WTC11 (cell line): ENCODE data around the gene CPXM2. TPM values are rescaled to one million over a fixed set of nuclear protein-coding genes. Genes with fewer than 3 reads are reported as not detected.

Experiments
- ATAC-seq: fragments of 200-7000 bp; cut with Tn5 transposase; 2 replicates; pipeline ENCODE4 v1.10.0; 2021; ENCODE audit warnings: mild to moderate bottlenecking, moderate library complexity
- CTCF ChIA-PET: fragments of 300-600 bp; sonication (Branson Sonifier 250); formaldehyde crosslinking; loops from one replicate; lab custom pipeline; 2021; ENCODE audit warnings: antibody characterized with exemption; lab: Charles Lee
- POLR2A ChIA-PET: fragments of 350-600 bp; sonication (Branson Sonifier 250); formaldehyde crosslinking; loops from one replicate; lab custom pipeline; 2021; ENCODE audit warnings: antibody characterized with exemption; lab: Charles Lee
- DNase-seq: peaks from one replicate; pipeline ENCODE4 v3.0.0; 2021; ENCODE audit warnings: low spot score
- H3K27ac Mint-ChIP-seq: 2 replicates; pipeline ENCODE4 v1.8.0; 2021; ENCODE audit warnings: mixed read lengths
- H3K27me3 Mint-ChIP-seq: 2 replicates; pipeline ENCODE4 v1.8.0; 2021; ENCODE audit warnings: low read depth, mild to moderate bottlenecking, moderate library complexity, mixed read lengths
- H3K36me3 Mint-ChIP-seq: 2 replicates; pipeline ENCODE4 v1.8.0; 2021; ENCODE audit warnings: mixed read lengths
- H3K4me1 Mint-ChIP-seq: 2 replicates; pipeline ENCODE4 v1.8.0; 2022; ENCODE audit warnings: mixed read lengths
- H3K4me3 Mint-ChIP-seq: 2 replicates; pipeline ENCODE4 v1.8.0; 2021; ENCODE audit warnings: mild to moderate bottlenecking, moderate library complexity, mixed read lengths
- H3K9me3 Mint-ChIP-seq: 2 replicates; pipeline ENCODE4 v1.8.0; 2021; ENCODE audit warnings: mixed read lengths
- ATF1 ChIP-seq: sonication (generic); formaldehyde crosslinking; IDR thresholded peaks from 2 replicates; pipeline ENCODE4 v1.8.1; 2023; ENCODE audit warnings: mild to moderate bottlenecking, moderate library complexity, missing genetic modification reagents
- ATF3 ChIP-seq: sonication (generic); formaldehyde crosslinking; conservative IDR thresholded peaks from 2 replicates; pipeline ENCODE4 v1.8.1; 2022; ENCODE audit warnings: mild to moderate bottlenecking, missing genetic modification reagents
- FOXP4 ChIP-seq: sonication (generic); formaldehyde crosslinking; IDR thresholded peaks from 2 replicates; pipeline ENCODE4 v1.8.0; 2022; ENCODE audit warnings: mild to moderate bottlenecking, missing genetic modification reagents
- HMGA2 ChIP-seq: fragments of 250-450 bp; sonication (Bioruptor Pico); IDR thresholded peaks from 2 replicates; pipeline ENCODE4 v1.4.0; 2021; ENCODE audit warnings: mild to moderate bottlenecking, moderate library complexity
- MYBL2 ChIP-seq: sonication (generic); formaldehyde crosslinking; IDR thresholded peaks from 2 replicates; pipeline ENCODE4 v1.8.1; 2023; ENCODE audit warnings: mild to moderate bottlenecking, moderate library complexity, missing genetic modification reagents
- OVOL2 ChIP-seq: fragments of 250-450 bp; sonication (Bioruptor Pico); IDR thresholded peaks from 2 replicates; pipeline ENCODE4 v1.9.0; 2021; ENCODE audit warnings: mild to moderate bottlenecking, borderline replicate concordance
- RELA ChIP-seq: sonication (generic); formaldehyde crosslinking; IDR thresholded peaks from 2 replicates; pipeline ENCODE4 v1.8.1; 2022; ENCODE audit warnings: missing genetic modification reagents, mild to moderate bottlenecking, borderline replicate concordance
- SMAD3 ChIP-seq: sonication (generic); formaldehyde crosslinking; IDR thresholded peaks from 2 replicates; pipeline ENCODE4 v1.8.0; 2022; ENCODE audit warnings: missing genetic modification reagents, mild to moderate bottlenecking, borderline replicate concordance
- SOX15 ChIP-seq: fragments of 250-450 bp; sonication (Bioruptor Pico); IDR thresholded peaks from 2 replicates; pipeline ENCODE4 v1.9.0; 2021; ENCODE audit warnings: mild to moderate bottlenecking
- ZBTB21 ChIP-seq: sonication (generic); formaldehyde crosslinking; IDR thresholded peaks from 2 replicates; pipeline ENCODE4 v1.8.1; 2023; ENCODE audit warnings: mild to moderate bottlenecking, missing genetic modification reagents, borderline replicate concordance
- ZNF138 ChIP-seq: sonication (generic); formaldehyde crosslinking; conservative IDR thresholded peaks from 2 replicates; pipeline ENCODE4 v1.8.1; 2022; ENCODE audit warnings: mild to moderate bottlenecking, moderate library complexity, missing genetic modification reagents
- ZNF219 ChIP-seq: sonication (generic); formaldehyde crosslinking; IDR thresholded peaks from 2 replicates; pipeline ENCODE4 v1.8.0; 2023; ENCODE audit warnings: missing genetic modification reagents, mild to moderate bottlenecking, borderline replicate concordance
- ZNF317 ChIP-seq: sonication (generic); formaldehyde crosslinking; IDR thresholded peaks from 2 replicates; pipeline ENCODE4 v1.8.1; 2023; ENCODE audit warnings: low read depth, mild to moderate bottlenecking, moderate library complexity, missing genetic modification reagents, borderline replicate concordance
- ZNF416 ChIP-seq: fragments of 250-450 bp; sonication (Bioruptor Pico); IDR thresholded peaks from 2 replicates; pipeline ENCODE4 v1.9.0; 2021; ENCODE audit warnings: mild to moderate bottlenecking, inconsistent platforms
- total RNA-seq: library from RNA; stranded (reverse); gene quantifications from 3 replicates; pipeline ENCODE4 v1.2.3, GENCODE V29; 2021
- TF ChIP-seq, protein P1 (sequence below): sonication (generic); formaldehyde crosslinking; IDR thresholded peaks from 2 replicates; pipeline ENCODE4 v1.8.0; 2022; ENCODE audit warnings: missing genetic modification reagents
- TF ChIP-seq, protein P2 (sequence below): sonication (generic); formaldehyde crosslinking; IDR thresholded peaks from 2 replicates; pipeline ENCODE4 v1.8.1; 2023; ENCODE audit warnings: mild to moderate bottlenecking, missing genetic modification reagents, moderate library complexity
- TF ChIP-seq, protein P3 (sequence below): sonication (generic); formaldehyde crosslinking; IDR thresholded peaks from 2 replicates; pipeline ENCODE4 v1.8.0; 2023; ENCODE audit warnings: mild to moderate bottlenecking, missing genetic modification reagents
- TF ChIP-seq, protein P4 (sequence below): sonication (generic); formaldehyde crosslinking; conservative IDR thresholded peaks from 2 replicates; pipeline ENCODE4 v1.8.1; 2023; ENCODE audit warnings: mild to moderate bottlenecking, low read depth, missing genetic modification reagents, moderate library complexity
- TF ChIP-seq, protein P5 (sequence below): sonication (generic); formaldehyde crosslinking; IDR thresholded peaks from 2 replicates; pipeline ENCODE4 v1.8.1; 2023; ENCODE audit warnings: mild to moderate bottlenecking, missing genetic modification reagents
- TF ChIP-seq, protein P6 (sequence below): sonication (generic); formaldehyde crosslinking; IDR thresholded peaks from 2 replicates; pipeline ENCODE4 v1.8.1; 2022; ENCODE audit warnings: low read depth, mild to moderate bottlenecking, moderate library complexity, missing genetic modification reagents, borderline replicate concordance

Gene CPXM2
- total RNA-seq, 1 experiment from 2014 or later: 3.4 TPM

DNA sequence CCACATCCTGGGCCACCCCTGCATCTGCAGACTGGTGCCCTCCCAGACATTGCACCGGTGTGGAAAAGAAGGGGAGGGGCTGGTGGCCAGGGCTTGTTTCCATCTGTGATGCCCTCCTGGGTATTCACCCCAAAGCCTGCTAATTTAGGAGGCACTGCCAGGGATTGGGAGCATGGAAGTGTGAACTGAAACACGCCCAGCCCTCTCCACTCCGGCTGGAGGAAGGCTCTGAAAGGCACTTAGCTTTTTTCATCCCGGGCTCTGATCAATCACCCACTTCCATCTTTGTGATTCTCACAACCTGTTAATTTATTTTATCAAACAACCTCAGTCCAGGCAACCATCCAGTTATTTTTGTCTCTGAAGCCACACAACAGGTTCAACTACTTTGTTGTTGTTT lies 20.9 kb upstream of the CPXM2 start (continued):
- TF ChIP-seq, protein P1, sequence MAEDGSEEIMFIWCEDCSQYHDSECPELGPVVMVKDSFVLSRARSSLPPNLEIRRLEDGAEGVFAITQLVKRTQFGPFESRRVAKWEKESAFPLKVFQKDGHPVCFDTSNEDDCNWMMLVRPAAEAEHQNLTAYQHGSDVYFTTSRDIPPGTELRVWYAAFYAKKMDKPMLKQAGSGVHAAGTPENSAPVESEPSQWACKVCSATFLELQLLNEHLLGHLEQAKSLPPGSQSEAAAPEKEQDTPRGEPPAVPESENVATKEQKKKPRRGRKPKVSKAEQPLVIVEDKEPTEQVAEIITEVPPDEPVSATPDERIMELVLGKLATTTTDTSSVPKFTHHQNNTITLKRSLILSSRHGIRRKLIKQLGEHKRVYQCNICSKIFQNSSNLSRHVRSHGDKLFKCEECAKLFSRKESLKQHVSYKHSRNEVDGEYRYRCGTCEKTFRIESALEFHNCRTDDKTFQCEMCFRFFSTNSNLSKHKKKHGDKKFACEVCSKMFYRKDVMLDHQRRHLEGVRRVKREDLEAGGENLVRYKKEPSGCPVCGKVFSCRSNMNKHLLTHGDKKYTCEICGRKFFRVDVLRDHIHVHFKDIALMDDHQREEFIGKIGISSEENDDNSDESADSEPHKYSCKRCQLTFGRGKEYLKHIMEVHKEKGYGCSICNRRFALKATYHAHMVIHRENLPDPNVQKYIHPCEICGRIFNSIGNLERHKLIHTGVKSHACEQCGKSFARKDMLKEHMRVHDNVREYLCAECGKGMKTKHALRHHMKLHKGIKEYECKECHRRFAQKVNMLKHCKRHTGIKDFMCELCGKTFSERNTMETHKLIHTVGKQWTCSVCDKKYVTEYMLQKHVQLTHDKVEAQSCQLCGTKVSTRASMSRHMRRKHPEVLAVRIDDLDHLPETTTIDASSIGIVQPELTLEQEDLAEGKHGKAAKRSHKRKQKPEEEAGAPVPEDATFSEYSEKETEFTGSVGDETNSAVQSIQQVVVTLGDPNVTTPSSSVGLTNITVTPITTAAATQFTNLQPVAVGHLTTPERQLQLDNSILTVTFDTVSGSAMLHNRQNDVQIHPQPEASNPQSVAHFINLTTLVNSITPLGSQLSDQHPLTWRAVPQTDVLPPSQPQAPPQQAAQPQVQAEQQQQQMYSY (CRISPR knock-in tag): no peak
- TF ChIP-seq, protein P2, sequence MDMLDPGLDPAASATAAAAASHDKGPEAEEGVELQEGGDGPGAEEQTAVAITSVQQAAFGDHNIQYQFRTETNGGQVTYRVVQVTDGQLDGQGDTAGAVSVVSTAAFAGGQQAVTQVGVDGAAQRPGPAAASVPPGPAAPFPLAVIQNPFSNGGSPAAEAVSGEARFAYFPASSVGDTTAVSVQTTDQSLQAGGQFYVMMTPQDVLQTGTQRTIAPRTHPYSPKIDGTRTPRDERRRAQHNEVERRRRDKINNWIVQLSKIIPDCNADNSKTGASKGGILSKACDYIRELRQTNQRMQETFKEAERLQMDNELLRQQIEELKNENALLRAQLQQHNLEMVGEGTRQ: no peak
- TF ChIP-seq OVOL2 (CRISPR knock-in tag): no peak
- TF ChIP-seq ZNF317: no peak
- TF ChIP-seq, all 79 proteins: peak for 0

DNA sequence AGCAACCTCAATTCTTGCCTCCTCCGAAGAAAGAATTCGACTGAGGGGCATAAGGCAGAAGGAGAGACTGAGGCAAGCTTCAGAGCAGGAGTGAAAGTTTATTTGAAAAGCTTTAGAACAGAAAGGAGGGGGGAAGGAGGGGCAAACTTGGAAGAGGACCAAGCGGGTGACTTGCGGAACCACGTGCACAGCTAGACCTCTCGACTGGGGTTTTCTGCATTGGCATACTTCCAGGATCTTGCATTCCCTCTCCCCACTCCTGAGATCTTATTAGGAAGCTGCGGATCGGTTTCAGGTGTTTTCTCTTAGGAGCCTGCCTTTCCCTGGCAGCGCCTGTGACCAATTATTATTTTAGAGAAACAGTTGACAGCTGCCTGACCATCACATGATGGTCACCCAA lies 20.3 kb upstream of the CPXM2 start:
- DNase-seq: no peak
- Mint-ChIP-seq H3K4me3 (no peak overlapping the region), H3K4me1 (peaks cover 27% of the 10 kb centered on the region), H3K9me3 (peaks cover 6% of the 10 kb centered on the region), H3K27ac (no peak overlapping the region), H3K27me3 (peaks cover 3% of the 10 kb centered on the region), H3K36me3 (no peaks in the 10 kb centered on the region)
- POLR2A ChIA-PET: no interaction called here
- CTCF ChIA-PET: interaction anchor here (2.9 kb wide), 1 partner anchor 15 kb away, joined by 22 read pairs; no protein-coding TSS in a partner anchor
- ATAC-seq: no peak
- TF ChIP-seq, protein P2: no peak
- TF ChIP-seq, protein P3, sequence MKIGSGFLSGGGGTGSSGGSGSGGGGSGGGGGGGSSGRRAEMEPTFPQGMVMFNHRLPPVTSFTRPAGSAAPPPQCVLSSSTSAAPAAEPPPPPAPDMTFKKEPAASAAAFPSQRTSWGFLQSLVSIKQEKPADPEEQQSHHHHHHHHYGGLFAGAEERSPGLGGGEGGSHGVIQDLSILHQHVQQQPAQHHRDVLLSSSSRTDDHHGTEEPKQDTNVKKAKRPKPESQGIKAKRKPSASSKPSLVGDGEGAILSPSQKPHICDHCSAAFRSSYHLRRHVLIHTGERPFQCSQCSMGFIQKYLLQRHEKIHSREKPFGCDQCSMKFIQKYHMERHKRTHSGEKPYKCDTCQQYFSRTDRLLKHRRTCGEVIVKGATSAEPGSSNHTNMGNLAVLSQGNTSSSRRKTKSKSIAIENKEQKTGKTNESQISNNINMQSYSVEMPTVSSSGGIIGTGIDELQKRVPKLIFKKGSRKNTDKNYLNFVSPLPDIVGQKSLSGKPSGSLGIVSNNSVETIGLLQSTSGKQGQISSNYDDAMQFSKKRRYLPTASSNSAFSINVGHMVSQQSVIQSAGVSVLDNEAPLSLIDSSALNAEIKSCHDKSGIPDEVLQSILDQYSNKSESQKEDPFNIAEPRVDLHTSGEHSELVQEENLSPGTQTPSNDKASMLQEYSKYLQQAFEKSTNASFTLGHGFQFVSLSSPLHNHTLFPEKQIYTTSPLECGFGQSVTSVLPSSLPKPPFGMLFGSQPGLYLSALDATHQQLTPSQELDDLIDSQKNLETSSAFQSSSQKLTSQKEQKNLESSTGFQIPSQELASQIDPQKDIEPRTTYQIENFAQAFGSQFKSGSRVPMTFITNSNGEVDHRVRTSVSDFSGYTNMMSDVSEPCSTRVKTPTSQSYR (CRISPR knock-in tag): no peak
- TF ChIP-seq ZBTB21 (CRISPR knock-in tag): no peak
- TF ChIP-seq ZNF416 (CRISPR knock-in tag): no peak
- TF ChIP-seq MYBL2: no peak
- TF ChIP-seq HMGA2 (CRISPR knock-in tag): no peak
- no peak for TF ChIP-seq ZNF219 (CRISPR knock-in tag)
- TF ChIP-seq, protein P4, sequence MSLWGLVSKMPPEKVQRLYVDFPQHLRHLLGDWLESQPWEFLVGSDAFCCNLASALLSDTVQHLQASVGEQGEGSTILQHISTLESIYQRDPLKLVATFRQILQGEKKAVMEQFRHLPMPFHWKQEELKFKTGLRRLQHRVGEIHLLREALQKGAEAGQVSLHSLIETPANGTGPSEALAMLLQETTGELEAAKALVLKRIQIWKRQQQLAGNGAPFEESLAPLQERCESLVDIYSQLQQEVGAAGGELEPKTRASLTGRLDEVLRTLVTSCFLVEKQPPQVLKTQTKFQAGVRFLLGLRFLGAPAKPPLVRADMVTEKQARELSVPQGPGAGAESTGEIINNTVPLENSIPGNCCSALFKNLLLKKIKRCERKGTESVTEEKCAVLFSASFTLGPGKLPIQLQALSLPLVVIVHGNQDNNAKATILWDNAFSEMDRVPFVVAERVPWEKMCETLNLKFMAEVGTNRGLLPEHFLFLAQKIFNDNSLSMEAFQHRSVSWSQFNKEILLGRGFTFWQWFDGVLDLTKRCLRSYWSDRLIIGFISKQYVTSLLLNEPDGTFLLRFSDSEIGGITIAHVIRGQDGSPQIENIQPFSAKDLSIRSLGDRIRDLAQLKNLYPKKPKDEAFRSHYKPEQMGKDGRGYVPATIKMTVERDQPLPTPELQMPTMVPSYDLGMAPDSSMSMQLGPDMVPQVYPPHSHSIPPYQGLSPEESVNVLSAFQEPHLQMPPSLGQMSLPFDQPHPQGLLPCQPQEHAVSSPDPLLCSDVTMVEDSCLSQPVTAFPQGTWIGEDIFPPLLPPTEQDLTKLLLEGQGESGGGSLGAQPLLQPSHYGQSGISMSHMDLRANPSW (CRISPR knock-in tag): no peak
- TF ChIP-seq FOXP4 (CRISPR knock-in tag): no peak
- no peak for TF ChIP-seq RELA (CRISPR knock-in tag)
- no peak for TF ChIP-seq ATF3 (CRISPR knock-in tag)
- no peak for TF ChIP-seq ATF1 (CRISPR knock-in tag)
- TF ChIP-seq ZNF138 (CRISPR knock-in tag): no peak
- no peak for TF ChIP-seq SOX15 (CRISPR knock-in tag)
- TF ChIP-seq SMAD3: no peak
- TF ChIP-seq, protein P5, sequence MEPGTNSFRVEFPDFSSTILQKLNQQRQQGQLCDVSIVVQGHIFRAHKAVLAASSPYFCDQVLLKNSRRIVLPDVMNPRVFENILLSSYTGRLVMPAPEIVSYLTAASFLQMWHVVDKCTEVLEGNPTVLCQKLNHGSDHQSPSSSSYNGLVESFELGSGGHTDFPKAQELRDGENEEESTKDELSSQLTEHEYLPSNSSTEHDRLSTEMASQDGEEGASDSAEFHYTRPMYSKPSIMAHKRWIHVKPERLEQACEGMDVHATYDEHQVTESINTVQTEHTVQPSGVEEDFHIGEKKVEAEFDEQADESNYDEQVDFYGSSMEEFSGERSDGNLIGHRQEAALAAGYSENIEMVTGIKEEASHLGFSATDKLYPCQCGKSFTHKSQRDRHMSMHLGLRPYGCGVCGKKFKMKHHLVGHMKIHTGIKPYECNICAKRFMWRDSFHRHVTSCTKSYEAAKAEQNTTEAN (CRISPR knock-in tag): no peak
- TF ChIP-seq, protein P6, sequence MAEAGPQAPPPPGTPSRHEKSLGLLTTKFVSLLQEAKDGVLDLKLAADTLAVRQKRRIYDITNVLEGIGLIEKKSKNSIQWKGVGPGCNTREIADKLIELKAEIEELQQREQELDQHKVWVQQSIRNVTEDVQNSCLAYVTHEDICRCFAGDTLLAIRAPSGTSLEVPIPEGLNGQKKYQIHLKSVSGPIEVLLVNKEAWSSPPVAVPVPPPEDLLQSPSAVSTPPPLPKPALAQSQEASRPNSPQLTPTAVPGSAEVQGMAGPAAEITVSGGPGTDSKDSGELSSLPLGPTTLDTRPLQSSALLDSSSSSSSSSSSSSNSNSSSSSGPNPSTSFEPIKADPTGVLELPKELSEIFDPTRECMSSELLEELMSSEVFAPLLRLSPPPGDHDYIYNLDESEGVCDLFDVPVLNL (CRISPR knock-in tag): no peak
